ENCODE data around the gene INTS1. TPM values are rescaled to one million over a fixed set of nuclear protein-coding genes. Genes with fewer than 3 reads are reported as not detected.

INTS1 gene
- polyA plus RNA-seq, 1 experiment = 21.8 TPM

DNA sequence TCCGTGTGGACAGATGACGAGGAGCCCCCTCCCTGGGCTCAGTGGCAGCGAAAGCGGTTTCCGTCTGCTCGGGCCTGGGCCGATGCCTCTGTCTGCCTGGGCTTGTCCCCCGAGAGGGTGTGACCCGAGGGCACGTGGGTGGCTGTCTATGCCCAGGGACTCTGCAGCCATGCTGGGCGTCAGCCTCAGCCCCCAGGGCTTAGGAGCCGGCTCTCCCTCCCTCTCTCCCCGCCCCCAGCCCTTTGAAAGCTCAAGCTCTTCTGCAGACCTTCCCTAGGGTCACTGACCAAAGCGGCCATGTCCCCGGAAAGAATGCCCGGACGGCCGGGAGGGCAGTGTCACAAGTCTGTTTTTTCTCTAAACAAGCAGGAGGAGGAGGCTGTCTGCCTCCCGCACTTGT lies 52.0 kb downstream of the INTS1 start:
- Histone ChIP-seq H3K36me3 (ENCODE audit: control insufficient read depth, insufficient read depth, low read length) (no peaks in the 10 kb centered on the region), H3K27me3 (ENCODE audit: control insufficient read depth, insufficient read depth, low read length) (no peaks in the 10 kb centered on the region), H3K4me3 (ENCODE audit: low read depth, low read length) (no peak overlapping the region)
- DNase-seq (ENCODE audit: low read depth) = no peak
- ChIA-PET CTCF (interaction anchor here (1.9 kb wide), 1 partner anchor 19 kb away, joined by 10 read pairs; no protein-coding TSS in a partner anchor), POLR2A (no interaction called here)
- TF ChIP-seq, protein P1, sequence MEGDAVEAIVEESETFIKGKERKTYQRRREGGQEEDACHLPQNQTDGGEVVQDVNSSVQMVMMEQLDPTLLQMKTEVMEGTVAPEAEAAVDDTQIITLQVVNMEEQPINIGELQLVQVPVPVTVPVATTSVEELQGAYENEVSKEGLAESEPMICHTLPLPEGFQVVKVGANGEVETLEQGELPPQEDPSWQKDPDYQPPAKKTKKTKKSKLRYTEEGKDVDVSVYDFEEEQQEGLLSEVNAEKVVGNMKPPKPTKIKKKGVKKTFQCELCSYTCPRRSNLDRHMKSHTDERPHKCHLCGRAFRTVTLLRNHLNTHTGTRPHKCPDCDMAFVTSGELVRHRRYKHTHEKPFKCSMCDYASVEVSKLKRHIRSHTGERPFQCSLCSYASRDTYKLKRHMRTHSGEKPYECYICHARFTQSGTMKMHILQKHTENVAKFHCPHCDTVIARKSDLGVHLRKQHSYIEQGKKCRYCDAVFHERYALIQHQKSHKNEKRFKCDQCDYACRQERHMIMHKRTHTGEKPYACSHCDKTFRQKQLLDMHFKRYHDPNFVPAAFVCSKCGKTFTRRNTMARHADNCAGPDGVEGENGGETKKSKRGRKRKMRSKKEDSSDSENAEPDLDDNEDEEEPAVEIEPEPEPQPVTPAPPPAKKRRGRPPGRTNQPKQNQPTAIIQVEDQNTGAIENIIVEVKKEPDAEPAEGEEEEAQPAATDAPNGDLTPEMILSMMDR (IDR thresholded peaks at IDR 0.05; ENCODE audit: insufficient read depth, low read depth, low read length) = no peak

GRCh38 chr7:1450987-1451386 lies 53.2 kb downstream of the INTS1 start:
- no peaks in the 10 kb centered on the region for H3K27me3 ChIP-seq (ENCODE audit: control insufficient read depth, insufficient read depth, low read length)
- ChIA-PET POLR2A (no interaction called here), CTCF (interaction anchor here (1.9 kb wide), 1 partner anchor 18 kb away, joined by 10 read pairs; no protein-coding TSS in a partner anchor)
- no peak overlapping the region for H3K4me3 ChIP-seq (ENCODE audit: low read depth, low read length)
- DNase-seq (ENCODE audit: low read depth) = no peak
- TF ChIP-seq, protein P1 (IDR thresholded peaks at IDR 0.05; ENCODE audit: insufficient read depth, low read depth, low read length) = no peak
- H3K36me3 ChIP-seq (ENCODE audit: control insufficient read depth, insufficient read depth, low read length) = no peaks in the 10 kb centered on the region

- no peaks in the 10 kb centered on the region for H3K36me3 ChIP-seq (ENCODE audit: control insufficient read depth, insufficient read depth, low read length)
- ChIA-PET CTCF (no interaction called here), POLR2A (no interaction called here)
- H3K4me3 ChIP-seq (ENCODE audit: low read depth, low read length) = no peak overlapping the region
- DNase-seq (ENCODE audit: low read depth) = no peak
- no peaks in the 10 kb centered on the region for H3K27me3 ChIP-seq (ENCODE audit: control insufficient read depth, insufficient read depth, low read length)
- TF ChIP-seq, protein P1 (IDR thresholded peaks at IDR 0.05; ENCODE audit: insufficient read depth, low read depth, low read length) = no peak
Measured at GRCh38 chr7:1450431-1450830, 53.8 kb downstream of the INTS1 start.

DNA sequence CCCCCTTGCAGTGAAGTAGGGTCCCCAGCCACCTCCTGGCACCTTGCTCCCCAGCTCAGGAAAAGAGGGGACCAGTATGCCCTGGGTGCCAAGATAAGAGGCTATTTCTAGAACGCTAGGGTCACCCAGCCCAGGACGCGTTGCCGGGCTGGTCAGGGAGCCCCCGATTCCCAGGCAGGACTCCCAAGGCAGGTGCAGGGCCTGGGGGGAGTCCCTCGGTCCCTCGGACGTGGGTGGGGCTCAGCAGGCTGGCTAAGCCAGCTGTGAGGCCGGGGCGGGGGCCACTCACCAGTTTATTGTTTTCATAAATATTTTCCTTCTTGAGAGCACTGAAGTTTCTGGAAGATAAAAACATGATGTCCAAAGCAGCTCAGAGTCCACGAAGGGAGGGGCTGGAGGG lies 54.2 kb downstream of the INTS1 start:
- ChIA-PET CTCF (no interaction called here), POLR2A (no interaction called here)
- TF ChIP-seq, protein P1 (IDR thresholded peaks at IDR 0.05; ENCODE audit: insufficient read depth, low read depth, low read length) = no peak
- no peaks in the 10 kb centered on the region for H3K27me3 ChIP-seq (ENCODE audit: control insufficient read depth, insufficient read depth, low read length)
- no peak overlapping the region for H3K4me3 ChIP-seq (ENCODE audit: low read depth, low read length)
- DNase-seq (ENCODE audit: low read depth) = no peak
- no peaks in the 10 kb centered on the region for H3K36me3 ChIP-seq (ENCODE audit: control insufficient read depth, insufficient read depth, low read length)

DNA sequence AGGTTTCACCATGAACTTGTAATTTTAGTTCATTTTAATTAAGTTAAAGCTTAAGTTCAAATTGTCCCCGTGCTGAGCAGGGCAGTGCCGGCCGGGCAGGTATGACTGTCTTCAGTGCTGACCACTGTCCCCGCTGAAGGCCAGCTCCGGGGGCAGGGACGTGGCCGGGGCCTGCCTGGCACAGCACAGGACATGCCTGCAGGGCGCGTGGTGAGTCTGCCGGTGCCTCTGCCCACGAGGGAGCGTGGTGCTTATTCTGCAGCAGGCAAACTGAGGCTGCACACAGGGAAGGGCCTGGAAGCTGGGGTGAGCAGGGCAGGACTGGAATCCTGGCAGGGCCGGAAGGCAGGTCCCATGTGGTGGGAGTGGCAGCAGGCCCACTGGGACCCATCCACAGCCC lies 54.7 kb downstream of the INTS1 start:
- Histone ChIP-seq H3K4me3 (ENCODE audit: low read depth, low read length) (no peak overlapping the region), H3K27me3 (ENCODE audit: control insufficient read depth, insufficient read depth, low read length) (no peaks in the 10 kb centered on the region), H3K36me3 (ENCODE audit: control insufficient read depth, insufficient read depth, low read length) (no peaks in the 10 kb centered on the region; the same call in 1 of the 2 replicates)
- ChIA-PET CTCF (interaction anchor here (1.3 to 1.4 kb wide), 2 partner anchors 9 to 17 kb away, joined by 3 to 7 read pairs; no protein-coding TSS in a partner anchor), POLR2A (no interaction called here)
- DNase-seq (ENCODE audit: low read depth) = no peak
- TF ChIP-seq, protein P1 (IDR thresholded peaks at IDR 0.05; ENCODE audit: insufficient read depth, low read depth, low read length) = no peak
